A549 (cell line): ENCODE measurements around the gene DCN.

Experiments used
- POLR2A ChIP-seq: IDR thresholded peaks from 2 replicates; pipeline ENCODE4 v1.6.1; 2012; ENCODE audit warnings: mild to moderate bottlenecking, low read length
- TF ChIP-seq, protein P1 (sequence below): fragments of >200 bp; sonication (Bioruptor Twin); formaldehyde crosslinking; IDR thresholded peaks from 3 replicates; pipeline ENCODE4 v1.6.1; 2016
- TF ChIP-seq, protein P2 (sequence below): fragments of >200 bp; sonication (Bioruptor Twin); formaldehyde crosslinking; IDR thresholded peaks from 3 replicates; pipeline ENCODE4 v1.5.1; 2016

DNA sequence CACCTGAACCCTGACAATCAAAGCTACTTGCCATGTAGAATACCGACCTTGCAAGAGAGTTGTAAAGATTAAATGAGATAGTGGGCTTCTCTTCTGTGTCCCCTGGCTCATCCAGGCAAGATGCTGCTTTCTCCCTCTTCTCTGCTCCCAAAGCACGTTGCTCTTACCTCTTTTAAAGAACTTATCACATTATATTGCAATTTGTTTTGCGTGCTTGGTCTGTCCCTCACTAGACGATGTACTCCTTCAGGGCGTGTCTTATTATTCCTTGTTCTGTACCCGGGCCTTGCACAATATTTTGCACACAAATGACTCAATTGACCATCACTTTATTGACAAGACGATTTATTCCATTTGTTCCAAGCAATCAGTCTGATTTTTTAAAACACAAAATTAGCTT is 3.3 kb downstream of the DCN start:
- TF ChIP-seq, protein P1, sequence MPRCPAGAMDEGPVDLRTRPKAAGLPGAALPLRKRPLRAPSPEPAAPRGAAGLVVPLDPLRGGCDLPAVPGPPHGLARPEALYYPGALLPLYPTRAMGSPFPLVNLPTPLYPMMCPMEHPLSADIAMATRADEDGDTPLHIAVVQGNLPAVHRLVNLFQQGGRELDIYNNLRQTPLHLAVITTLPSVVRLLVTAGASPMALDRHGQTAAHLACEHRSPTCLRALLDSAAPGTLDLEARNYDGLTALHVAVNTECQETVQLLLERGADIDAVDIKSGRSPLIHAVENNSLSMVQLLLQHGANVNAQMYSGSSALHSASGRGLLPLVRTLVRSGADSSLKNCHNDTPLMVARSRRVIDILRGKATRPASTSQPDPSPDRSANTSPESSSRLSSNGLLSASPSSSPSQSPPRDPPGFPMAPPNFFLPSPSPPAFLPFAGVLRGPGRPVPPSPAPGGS, result no peak
- TF ChIP-seq POLR2A, result no peak
- TF ChIP-seq, protein P2, sequence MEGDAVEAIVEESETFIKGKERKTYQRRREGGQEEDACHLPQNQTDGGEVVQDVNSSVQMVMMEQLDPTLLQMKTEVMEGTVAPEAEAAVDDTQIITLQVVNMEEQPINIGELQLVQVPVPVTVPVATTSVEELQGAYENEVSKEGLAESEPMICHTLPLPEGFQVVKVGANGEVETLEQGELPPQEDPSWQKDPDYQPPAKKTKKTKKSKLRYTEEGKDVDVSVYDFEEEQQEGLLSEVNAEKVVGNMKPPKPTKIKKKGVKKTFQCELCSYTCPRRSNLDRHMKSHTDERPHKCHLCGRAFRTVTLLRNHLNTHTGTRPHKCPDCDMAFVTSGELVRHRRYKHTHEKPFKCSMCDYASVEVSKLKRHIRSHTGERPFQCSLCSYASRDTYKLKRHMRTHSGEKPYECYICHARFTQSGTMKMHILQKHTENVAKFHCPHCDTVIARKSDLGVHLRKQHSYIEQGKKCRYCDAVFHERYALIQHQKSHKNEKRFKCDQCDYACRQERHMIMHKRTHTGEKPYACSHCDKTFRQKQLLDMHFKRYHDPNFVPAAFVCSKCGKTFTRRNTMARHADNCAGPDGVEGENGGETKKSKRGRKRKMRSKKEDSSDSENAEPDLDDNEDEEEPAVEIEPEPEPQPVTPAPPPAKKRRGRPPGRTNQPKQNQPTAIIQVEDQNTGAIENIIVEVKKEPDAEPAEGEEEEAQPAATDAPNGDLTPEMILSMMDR, result no peak
